Left renal cortex interstitium (tissue), 4 donors: ENCODE results near the gene ZNF768. TPM values are rescaled to one million over a fixed set of nuclear protein-coding genes. Genes with fewer than 3 reads are reported as not detected.

Experiments
- DNase-seq, 4 donors: peaks; one replicate each; pipeline ENCODE4 v3.0.0-alpha.2; 2013; ENCODE audit warnings: low read depth in 4 of 4, low spot score in 2 of 4, missing footprints in 1 of 4
- polyA plus RNA-seq, 4 donors: library from polyadenylated mRNA; unstranded; fragments of 120-200 nt; gene quantifications; one replicate each; pipeline ENCODE4 v1.2.1, GENCODE V29; 2013; ENCODE audit not compliant: insufficient read length in 4 of 4

ZNF768 gene
- polyA plus RNA-seq, 4 donors = 47.3 to 73.7 (median 63.8) TPM

- no peak for DNase-seq
Observed at GRCh38 chr16:30474684-30475083, 51.7 kb downstream of the ZNF768 start.

DNA sequence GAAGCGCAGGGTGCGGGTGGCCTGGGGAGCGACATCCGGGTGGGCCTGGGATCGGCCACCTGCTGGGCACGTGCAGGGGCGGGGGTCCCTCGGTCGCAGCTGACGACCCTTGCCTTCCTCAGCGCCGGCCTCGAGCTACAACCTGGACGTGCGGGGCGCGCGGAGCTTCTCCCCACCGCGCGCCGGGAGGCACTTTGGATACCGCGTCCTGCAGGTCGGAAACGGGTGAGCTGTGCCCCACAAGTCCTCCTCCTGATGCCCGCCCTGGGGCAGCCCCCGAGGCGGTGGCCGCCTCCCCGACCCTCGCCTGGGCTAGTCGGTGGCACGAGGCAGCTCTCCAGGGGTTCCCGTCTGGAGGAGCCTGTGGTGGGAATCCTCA is 52.3 kb downstream of the ZNF768 start:
- no peak for DNase-seq

Other genes starting within 250 kb of the ZNF768 start
- gene CD2BP2, start 171.3 kb downstream of the ZNF768 start, polyA plus RNA-seq = 10 to 100 TPM; 55.4 to 65.2 (median 61.0) TPM
- gene TBC1D10B, start 156.1 kb downstream of the ZNF768 start, polyA plus RNA-seq = 10 to 100 TPM; 28.5 to 46.7 (median 39.8) TPM
- 1 to 10 TPM in 1 of 4 donors, under 1 TPM in 3; 0.51 to 1.6 (median 0.62) TPM for gene MYL11, start 151.8 kb downstream of the ZNF768 start, polyA plus RNA-seq
- 1 to 10 TPM; 1.5 to 3.6 (median 2.8) TPM for gene SEPTIN1, start 144.0 kb downstream of the ZNF768 start, polyA plus RNA-seq
- 10 to 100 TPM; 11.7 to 17.5 (median 13.7) TPM for gene ZNF48, start 131.1 kb downstream of the ZNF768 start, polyA plus RNA-seq
- 10 to 100 TPM in 1 of 4 donors, 1 to 10 TPM in 3; 5.5 to 12.5 (median 6.9) TPM for gene ZNF771, start 119.0 kb downstream of the ZNF768 start, polyA plus RNA-seq
- gene DCTPP1, start 96.5 kb downstream of the ZNF768 start, polyA plus RNA-seq = 10 to 100 TPM; 44.1 to 64.1 (median 48.8) TPM
- gene SEPHS2, start 80.7 kb downstream of the ZNF768 start, polyA plus RNA-seq = 100 to 1,000 TPM in 1 of 4 donors, 10 to 100 TPM in 3; 84.0 to 104 (median 94.8) TPM
- gene ITGAL, start 53.8 kb downstream of the ZNF768 start, polyA plus RNA-seq = 1 to 10 TPM; 1.0 to 3.5 (median 1.7) TPM
- 10 to 100 TPM in 3 of 4 donors, 1 to 10 TPM in 1; 9.1 to 12.3 (median 11.3) TPM for gene ZNF747, start 8.3 kb upstream of the ZNF768 start, polyA plus RNA-seq
- gene ZNF764, start 31.8 kb upstream of the ZNF768 start, polyA plus RNA-seq = 10 to 100 TPM in 3 of 4 donors, 1 to 10 TPM in 1; 9.4 to 18.6 (median 15.0) TPM
- gene ZNF688, start 45.1 kb upstream of the ZNF768 start, polyA plus RNA-seq = 10 to 100 TPM; 11.3 to 18.5 (median 15.8) TPM
- 10 to 100 TPM; 17.5 to 36.5 (median 27.8) TPM for gene ZNF785, start 59.1 kb upstream of the ZNF768 start, polyA plus RNA-seq
- gene ZNF689, start 83.8 kb upstream of the ZNF768 start, polyA plus RNA-seq = 10 to 100 TPM; 12.8 to 16.0 (median 14.4) TPM
- 10 to 100 TPM; 38.2 to 54.8 (median 46.0) TPM for gene PRR14, start 124.4 kb upstream of the ZNF768 start, polyA plus RNA-seq
- gene FBRS, start 131.9 kb upstream of the ZNF768 start, polyA plus RNA-seq = 10 to 100 TPM; 39.7 to 97.0 (median 67.1) TPM
- 10 to 100 TPM; 23.0 to 62.5 (median 37.3) TPM for gene SRCAP, start 172.6 kb upstream of the ZNF768 start, polyA plus RNA-seq
- 10 to 100 TPM; 22.9 to 44.4 (median 33.9) TPM for gene PHKG2, start 221.9 kb upstream of the ZNF768 start, polyA plus RNA-seq
- 10 to 100 TPM in 2 of 4 donors, 1 to 10 TPM in 2; 7.8 to 12.1 (median 10.2) TPM for gene CFAP119, start 235.5 kb upstream of the ZNF768 start, polyA plus RNA-seq
- gene RNF40, start 235.8 kb upstream of the ZNF768 start, polyA plus RNA-seq = 100 to 1,000 TPM; 112 to 130 (median 120) TPM